Stimulated activated CD4-positive, alpha-beta T cell treated with anti-CD3 and anti-CD28 coated beads, Interleukin-1b, Interleukin-23, amount 100 ng/mL, for 48 hours (primary cell): ENCODE data around the gene GPS2.

Experiments
- DNase-seq: peaks from one replicate; pipeline ENCODE4 v3.0.0-alpha.2; 2020

Gene GPS2

GRCh38 chr17:7292194-7292593, 23.0 kb downstream of the GPS2 start:
- DNase-seq: no peak

- DNase-seq: no peak
These were observed 24.5 kb downstream of the GPS2 start for GRCh38 chr17:7290685-7291084.

- no peak for DNase-seq
These were observed 25.0 kb downstream of the GPS2 start for GRCh38 chr17:7290166-7290565.

GRCh38 chr17:7289256-7290032, 25.7 kb downstream of the GPS2 start:
- no peak for DNase-seq

GRCh38 chr17:7285679-7286078, 29.5 kb downstream of the GPS2 start:
- no peak for DNase-seq

- no peak for DNase-seq
These were observed 30.2 kb downstream of the GPS2 start for GRCh38 chr17:7284911-7285310.

GRCh38 chr17:7283471-7284216, 31.5 kb downstream of the GPS2 start:
- DNase-seq: no peak

GRCh38 chr17:7282752-7283321, 32.3 kb downstream of the GPS2 start:
- no peak for DNase-seq

GRCh38 chr17:7281953-7282751, 33.0 kb downstream of the GPS2 start:
- no peak for DNase-seq

- DNase-seq: peak; percentile 92
These were observed 33.8 kb downstream of the GPS2 start, which contains the start of gene SLC2A4 for GRCh38 chr17:7281074-7281952. Gene SLC2A4, plus strand, starts transcription at chr17:7281718. Its CDS starts 217 bp downstream, at chr17:7281935.

GRCh38 chr17:7280519-7281073, 34.6 kb downstream of the GPS2 start:
- peak; percentile 87 for DNase-seq

- no peak for DNase-seq
These were observed 35.7 kb downstream of the GPS2 start for GRCh38 chr17:7279448-7279847.

GRCh38 chr17:7266784-7267183, 48.4 kb downstream of the GPS2 start:
- DNase-seq: no peak

- no peak for DNase-seq
These were observed 51.4 kb downstream of the GPS2 start for GRCh38 chr17:7263801-7264078.

- DNase-seq: no peak
These were observed 52.0 kb downstream of the GPS2 start for GRCh38 chr17:7262935-7263800.
